Measurements from ENCODE around the gene APOBEC3H.

APOBEC3H gene

GRCh38 chr22:39115570-39115969 lies 18.5 kb downstream of the APOBEC3H start:
- Histone ChIP-seq H3K9ac (ENCODE audit: low read length in 2 of 2) (no peak overlapping the region), H3K36me3 (ENCODE audit: control insufficient read depth in 2 of 2, insufficient read depth in 2 of 2, low read length in 2 of 2) (no peaks in the 10 kb centered on the region), H3K4me3 (ENCODE audit: low read length in 2 of 2) (no peak overlapping the region), H3K27ac (ENCODE audit: low read length) (no peak overlapping the region), H3K4me1 (ENCODE audit: control insufficient read depth, insufficient read depth, low read length) (no peaks in the 10 kb centered on the region), H3K27me3 (ENCODE audit: control insufficient read depth in 1 of 2, insufficient read depth in 2 of 2, low read length in 2 of 2) (peaks cover 2 to 3% of the 10 kb centered on the region in 2 donors), H3K9me3 (ENCODE audit: control insufficient read depth in 2 of 2, low read length in 2 of 2) (no peaks in the 10 kb centered on the region)

- H3K27me3 ChIP-seq (ENCODE audit: control insufficient read depth in 1 of 2, insufficient read depth in 2 of 2, low read length in 2 of 2), result peaks cover 2 to 3% of the 10 kb centered on the region in 2 donors
- no peak overlapping the region for H3K4me3 ChIP-seq (ENCODE audit: low read length in 2 of 2)
- H3K4me1 ChIP-seq (ENCODE audit: control insufficient read depth, insufficient read depth, low read length), result no peaks in the 10 kb centered on the region
- no peaks in the 10 kb centered on the region for H3K9me3 ChIP-seq (ENCODE audit: control insufficient read depth in 2 of 2, low read length in 2 of 2)
- H3K27ac ChIP-seq (ENCODE audit: low read length), result no peak overlapping the region
- H3K36me3 ChIP-seq (ENCODE audit: control insufficient read depth in 2 of 2, insufficient read depth in 2 of 2, low read length in 2 of 2), result no peaks in the 10 kb centered on the region
- no peak overlapping the region for H3K9ac ChIP-seq (ENCODE audit: low read length in 2 of 2)
Observed at GRCh38 chr22:39115977-39116621, 19.1 kb downstream of the APOBEC3H start.

GRCh38 chr22:39117585-39118191 lies 20.6 kb downstream of the APOBEC3H start:
- no peaks in the 10 kb centered on the region for H3K36me3 ChIP-seq (ENCODE audit: control insufficient read depth in 2 of 2, insufficient read depth in 2 of 2, low read length in 2 of 2)
- no peak overlapping the region for H3K9ac ChIP-seq (ENCODE audit: low read length in 2 of 2)
- peaks cover 2 to 3% of the 10 kb centered on the region in 2 donors for H3K27me3 ChIP-seq (ENCODE audit: control insufficient read depth in 1 of 2, insufficient read depth in 2 of 2, low read length in 2 of 2)
- no peaks in the 10 kb centered on the region for H3K4me1 ChIP-seq (ENCODE audit: control insufficient read depth, insufficient read depth, low read length)
- H3K9me3 ChIP-seq (ENCODE audit: control insufficient read depth in 2 of 2, low read length in 2 of 2), result no peaks in the 10 kb centered on the region
- no peak overlapping the region for H3K4me3 ChIP-seq (ENCODE audit: low read length in 2 of 2)
- no peak overlapping the region for H3K27ac ChIP-seq (ENCODE audit: low read length)

GRCh38 chr22:39120983-39121382 lies 23.9 kb downstream of the APOBEC3H start:
- H3K36me3 ChIP-seq (ENCODE audit: control insufficient read depth in 2 of 2, insufficient read depth in 2 of 2, low read length in 2 of 2), result no peaks in the 10 kb centered on the region
- no peaks in the 10 kb centered on the region for H3K4me1 ChIP-seq (ENCODE audit: control insufficient read depth, insufficient read depth, low read length)
- H3K4me3 ChIP-seq (ENCODE audit: low read length in 2 of 2), result no peak overlapping the region
- H3K9me3 ChIP-seq (ENCODE audit: control insufficient read depth in 2 of 2, low read length in 2 of 2), result no peaks in the 10 kb centered on the region
- no peak overlapping the region for H3K9ac ChIP-seq (ENCODE audit: low read length in 2 of 2)
- H3K27ac ChIP-seq (ENCODE audit: low read length), result no peak overlapping the region
- no peaks in the 10 kb centered on the region for H3K27me3 ChIP-seq (ENCODE audit: control insufficient read depth in 1 of 2, insufficient read depth in 2 of 2, low read length in 2 of 2)

- H3K4me1 ChIP-seq (ENCODE audit: control insufficient read depth, insufficient read depth, low read length), result no peaks in the 10 kb centered on the region
Observed at GRCh38 chr22:39122772-39123470, 25.9 kb downstream of the APOBEC3H start.

GRCh38 chr22:39123751-39124581 lies 26.9 kb downstream of the APOBEC3H start:
- Histone ChIP-seq H3K9me3 (ENCODE audit: control insufficient read depth in 2 of 2, low read length in 2 of 2) (no peaks in the 10 kb centered on the region), H3K27me3 (ENCODE audit: control insufficient read depth in 1 of 2, insufficient read depth in 2 of 2, low read length in 2 of 2) (no peaks in the 10 kb centered on the region), H3K4me3 (ENCODE audit: low read length in 2 of 2) (no peak overlapping the region), H3K4me1 (ENCODE audit: control insufficient read depth, insufficient read depth, low read length) (no peaks in the 10 kb centered on the region), H3K36me3 (ENCODE audit: control insufficient read depth in 2 of 2, insufficient read depth in 2 of 2, low read length in 2 of 2) (peaks cover 0 to 3% of the 10 kb centered on the region in 2 donors), H3K9ac (ENCODE audit: low read length in 2 of 2) (no peak overlapping the region), H3K27ac (ENCODE audit: low read length) (no peak overlapping the region)

More at GRCh38 chr22:39122772-39123470, 25.9 kb downstream of the APOBEC3H start:
- H3K9ac ChIP-seq (ENCODE audit: low read length in 2 of 2), result no peak overlapping the region
- H3K27ac ChIP-seq (ENCODE audit: low read length), result no peak overlapping the region
- no peaks in the 10 kb centered on the region for H3K36me3 ChIP-seq (ENCODE audit: control insufficient read depth in 2 of 2, insufficient read depth in 2 of 2, low read length in 2 of 2)
- no peaks in the 10 kb centered on the region for H3K9me3 ChIP-seq (ENCODE audit: control insufficient read depth in 2 of 2, low read length in 2 of 2)
- no peaks in the 10 kb centered on the region for H3K27me3 ChIP-seq (ENCODE audit: control insufficient read depth in 1 of 2, insufficient read depth in 2 of 2, low read length in 2 of 2)
- H3K4me3 ChIP-seq (ENCODE audit: low read length in 2 of 2), result no peak overlapping the region

- Histone ChIP-seq H3K9ac (ENCODE audit: low read length in 2 of 2) (no peak overlapping the region), H3K36me3 (ENCODE audit: control insufficient read depth in 2 of 2, insufficient read depth in 2 of 2, low read length in 2 of 2) (peaks cover 7 to 11% of the 10 kb centered on the region in 2 donors), H3K27me3 (ENCODE audit: control insufficient read depth in 1 of 2, insufficient read depth in 2 of 2, low read length in 2 of 2) (no peaks in the 10 kb centered on the region), H3K4me1 (ENCODE audit: control insufficient read depth, insufficient read depth, low read length) (peaks cover 2% of the 10 kb centered on the region), H3K9me3 (ENCODE audit: control insufficient read depth in 2 of 2, low read length in 2 of 2) (no peaks in the 10 kb centered on the region), H3K4me3 (ENCODE audit: low read length in 2 of 2) (no peak overlapping the region), H3K27ac (ENCODE audit: low read length) (no peak overlapping the region)
Observed at GRCh38 chr22:39125622-39126021, 28.6 kb downstream of the APOBEC3H start.

GRCh38 chr22:39128508-39128907 lies 31.5 kb downstream of the APOBEC3H start:
- no peaks in the 10 kb centered on the region for H3K9me3 ChIP-seq (ENCODE audit: control insufficient read depth in 2 of 2, low read length in 2 of 2)
- H3K4me3 ChIP-seq (ENCODE audit: low read length in 2 of 2), result no peak overlapping the region
- peaks cover 15% of the 10 kb centered on the region for H3K4me1 ChIP-seq (ENCODE audit: control insufficient read depth, insufficient read depth, low read length)
- H3K36me3 ChIP-seq (ENCODE audit: control insufficient read depth in 2 of 2, insufficient read depth in 2 of 2, low read length in 2 of 2), result peaks cover 18 to 23% of the 10 kb centered on the region in 2 donors
- no peak overlapping the region for H3K9ac ChIP-seq (ENCODE audit: low read length in 2 of 2)
- H3K27me3 ChIP-seq (ENCODE audit: control insufficient read depth in 1 of 2, insufficient read depth in 2 of 2, low read length in 2 of 2), result no peaks in the 10 kb centered on the region
- no peak overlapping the region for H3K27ac ChIP-seq (ENCODE audit: low read length)

GRCh38 chr22:39129081-39129480 lies 32.0 kb downstream of the APOBEC3H start:
- H3K27me3 ChIP-seq (ENCODE audit: control insufficient read depth in 1 of 2, insufficient read depth in 2 of 2, low read length in 2 of 2), result no peaks in the 10 kb centered on the region
- peaks cover 18 to 27% of the 10 kb centered on the region in 2 donors for H3K36me3 ChIP-seq (ENCODE audit: control insufficient read depth in 2 of 2, insufficient read depth in 2 of 2, low read length in 2 of 2)
- H3K27ac ChIP-seq (ENCODE audit: low read length), result no peak overlapping the region
- H3K9ac ChIP-seq (ENCODE audit: low read length in 2 of 2), result no peak overlapping the region
- no peaks in the 10 kb centered on the region for H3K9me3 ChIP-seq (ENCODE audit: control insufficient read depth in 2 of 2, low read length in 2 of 2)
- H3K4me1 ChIP-seq (ENCODE audit: control insufficient read depth, insufficient read depth, low read length), result peaks cover 15% of the 10 kb centered on the region
- no peak overlapping the region for H3K4me3 ChIP-seq (ENCODE audit: low read length in 2 of 2)

GRCh38 chr22:39129746-39130145 lies 32.7 kb downstream of the APOBEC3H start:
- Histone ChIP-seq H3K9me3 (ENCODE audit: control insufficient read depth in 2 of 2, low read length in 2 of 2) (no peaks in the 10 kb centered on the region), H3K27me3 (ENCODE audit: control insufficient read depth in 1 of 2, insufficient read depth in 2 of 2, low read length in 2 of 2) (no peaks in the 10 kb centered on the region), H3K4me1 (ENCODE audit: control insufficient read depth, insufficient read depth, low read length) (peaks cover 20% of the 10 kb centered on the region), H3K27ac (ENCODE audit: low read length) (no peak overlapping the region), H3K9ac (ENCODE audit: low read length in 2 of 2) (no peak overlapping the region), H3K36me3 (ENCODE audit: control insufficient read depth in 2 of 2, insufficient read depth in 2 of 2, low read length in 2 of 2) (peaks cover 18 to 29% of the 10 kb centered on the region in 2 donors), H3K4me3 (ENCODE audit: low read length in 2 of 2) (no peak overlapping the region)

Data from stomach smooth muscle (tissue), 2 donors.